Thyroid gland (tissue), 4 donors: ENCODE data around the gene KCNG2.

Source experiments
- POLR2A ChIP-seq, 2 donors: fragments of 450-650 bp; IDR thresholded peaks; one replicate each; pipeline ENCODE4 v1.6.1; 2017; ENCODE audit warnings: antibody characterized with exemption in 2 of 2, mild to moderate bottlenecking in 2 of 2, moderate library complexity in 1 of 2
- TF ChIP-seq, protein P1 (sequence below), 6 experiments: fragments of 200-600 bp in 3 of 6; fragments of 450-650 bp in 3 of 6; sonication (generic) in 3 of 6; IDR thresholded peaks; one replicate each; pipeline ENCODE4 v1.5.1; 2016 to 2019; ENCODE audit warnings: antibody characterized with exemption in 6 of 6, mild to moderate bottlenecking in 2 of 6, inconsistent platforms in 1 of 6, moderate library complexity in 1 of 6

- TF ChIP-seq, protein P1, sequence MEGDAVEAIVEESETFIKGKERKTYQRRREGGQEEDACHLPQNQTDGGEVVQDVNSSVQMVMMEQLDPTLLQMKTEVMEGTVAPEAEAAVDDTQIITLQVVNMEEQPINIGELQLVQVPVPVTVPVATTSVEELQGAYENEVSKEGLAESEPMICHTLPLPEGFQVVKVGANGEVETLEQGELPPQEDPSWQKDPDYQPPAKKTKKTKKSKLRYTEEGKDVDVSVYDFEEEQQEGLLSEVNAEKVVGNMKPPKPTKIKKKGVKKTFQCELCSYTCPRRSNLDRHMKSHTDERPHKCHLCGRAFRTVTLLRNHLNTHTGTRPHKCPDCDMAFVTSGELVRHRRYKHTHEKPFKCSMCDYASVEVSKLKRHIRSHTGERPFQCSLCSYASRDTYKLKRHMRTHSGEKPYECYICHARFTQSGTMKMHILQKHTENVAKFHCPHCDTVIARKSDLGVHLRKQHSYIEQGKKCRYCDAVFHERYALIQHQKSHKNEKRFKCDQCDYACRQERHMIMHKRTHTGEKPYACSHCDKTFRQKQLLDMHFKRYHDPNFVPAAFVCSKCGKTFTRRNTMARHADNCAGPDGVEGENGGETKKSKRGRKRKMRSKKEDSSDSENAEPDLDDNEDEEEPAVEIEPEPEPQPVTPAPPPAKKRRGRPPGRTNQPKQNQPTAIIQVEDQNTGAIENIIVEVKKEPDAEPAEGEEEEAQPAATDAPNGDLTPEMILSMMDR (IDR thresholded peaks at IDR 0.05) = no peak
- TF ChIP-seq POLR2A (IDR thresholded peaks at IDR 0.05) = no peak
Observed at GRCh38 chr18:79852561-79853302, 55.0 kb downstream of the KCNG2 start.
